HL-60 (cell line): ENCODE data around the gene DBP.
A peak's percentile ranks its signal among the peaks of the same experiment; 100 is the strongest.

ENCODE experiments used
- DNase-seq, 2 experiments: peaks; one replicate each; pipeline ENCODE4 v3.0.0-alpha.2; 2010 to 2020; ENCODE audit warnings: low read depth in 1 of 2, low spot score in 1 of 2
- H3K27ac ChIP-seq: fragments of 250-450 bp; sonication (Bioruptor Pico); replicated peaks from 2 replicates; pipeline ENCODE4 v1.5.1; 2020; ENCODE audit warnings: mild to moderate bottlenecking, moderate library complexity
- H3K27me3 ChIP-seq: fragments of 250-450 bp; sonication (Bioruptor Pico); 2 replicates; pipeline ENCODE4 v1.5.1; 2021; ENCODE audit warnings: mild to moderate bottlenecking, moderate library complexity; ENCODE audit not compliant: insufficient read depth, poor library complexity, severe bottlenecking
- H3K4me3 ChIP-seq: replicated peaks from 2 replicates; pipeline ENCODE4 v1.5.1; 2011; ENCODE audit warnings: mild to moderate bottlenecking, control low read depth, low read length; ENCODE audit not compliant: insufficient read depth
- GABPA ChIP-seq: IDR thresholded peaks from 2 replicates; pipeline ENCODE4 v1.6.1; 2012; ENCODE audit warnings: low read depth
- POLR2AphosphoS5 ChIP-seq: IDR thresholded peaks from 2 replicates; pipeline ENCODE4 v1.6.1; 2012; ENCODE audit warnings: low read depth
- SPI1 ChIP-seq: IDR thresholded peaks from 2 replicates; pipeline ENCODE4 v1.6.1; 2012; ENCODE audit warnings: low read depth, mild to moderate bottlenecking, borderline replicate concordance
- TF ChIP-seq, protein P1 (sequence below): IDR thresholded peaks from one replicate; pipeline ENCODE4 v1.5.1; 2011; ENCODE audit warnings: low read length, control low read depth, inconsistent platforms; ENCODE audit not compliant: insufficient read depth
- TF ChIP-seq, protein P2 (sequence below): IDR thresholded peaks from 2 replicates; pipeline ENCODE4 v1.6.1; 2012; ENCODE audit warnings: low read depth; ENCODE audit not compliant: insufficient replicate concordance

Gene DBP

DNA sequence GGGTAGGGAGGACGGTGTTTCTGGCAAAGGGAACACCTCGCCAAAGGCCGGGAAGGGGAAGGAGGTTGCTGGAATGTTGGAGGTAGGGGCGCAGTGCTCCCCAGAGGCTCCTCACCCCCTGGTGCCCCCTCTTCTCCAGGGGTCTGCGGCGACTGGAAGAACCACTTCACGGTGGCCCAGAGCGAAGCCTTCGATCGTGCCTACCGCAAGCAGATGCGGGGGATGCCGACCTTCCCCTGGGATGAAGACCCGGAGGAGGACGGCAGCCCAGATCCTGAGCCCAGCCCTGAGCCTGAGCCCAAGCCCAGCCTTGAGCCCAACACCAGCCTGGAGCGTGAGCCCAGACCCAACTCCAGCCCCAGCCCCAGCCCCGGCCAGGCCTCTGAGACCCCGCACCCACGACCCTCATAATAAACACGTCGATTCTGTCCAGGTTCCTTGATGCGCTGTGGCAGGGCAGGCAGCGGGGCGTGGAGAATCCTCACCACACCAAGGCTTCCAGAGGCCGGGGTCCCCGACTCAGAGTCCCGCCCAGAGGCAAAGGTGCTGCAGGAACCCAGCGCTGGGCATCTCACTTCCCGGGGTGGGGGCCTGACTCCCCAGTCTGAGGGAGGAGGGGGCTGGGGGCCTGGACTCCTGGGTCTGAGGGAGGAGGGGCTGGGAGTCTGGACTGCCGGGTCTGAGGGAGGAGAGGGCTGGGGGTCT lies 38.0 kb downstream of the DBP start:
- DNase-seq, result no peak
- Histone ChIP-seq H3K27ac (no peak overlapping the region), H3K27me3 (no peaks in the 10 kb centered on the region), H3K4me3 (no peak overlapping the region)
- TF ChIP-seq SPI1 (no peak), GABPA (no peak), POLR2AphosphoS5 (no peak)
- TF ChIP-seq, protein P1, sequence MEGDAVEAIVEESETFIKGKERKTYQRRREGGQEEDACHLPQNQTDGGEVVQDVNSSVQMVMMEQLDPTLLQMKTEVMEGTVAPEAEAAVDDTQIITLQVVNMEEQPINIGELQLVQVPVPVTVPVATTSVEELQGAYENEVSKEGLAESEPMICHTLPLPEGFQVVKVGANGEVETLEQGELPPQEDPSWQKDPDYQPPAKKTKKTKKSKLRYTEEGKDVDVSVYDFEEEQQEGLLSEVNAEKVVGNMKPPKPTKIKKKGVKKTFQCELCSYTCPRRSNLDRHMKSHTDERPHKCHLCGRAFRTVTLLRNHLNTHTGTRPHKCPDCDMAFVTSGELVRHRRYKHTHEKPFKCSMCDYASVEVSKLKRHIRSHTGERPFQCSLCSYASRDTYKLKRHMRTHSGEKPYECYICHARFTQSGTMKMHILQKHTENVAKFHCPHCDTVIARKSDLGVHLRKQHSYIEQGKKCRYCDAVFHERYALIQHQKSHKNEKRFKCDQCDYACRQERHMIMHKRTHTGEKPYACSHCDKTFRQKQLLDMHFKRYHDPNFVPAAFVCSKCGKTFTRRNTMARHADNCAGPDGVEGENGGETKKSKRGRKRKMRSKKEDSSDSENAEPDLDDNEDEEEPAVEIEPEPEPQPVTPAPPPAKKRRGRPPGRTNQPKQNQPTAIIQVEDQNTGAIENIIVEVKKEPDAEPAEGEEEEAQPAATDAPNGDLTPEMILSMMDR, result no peak
- TF ChIP-seq, protein P2, sequence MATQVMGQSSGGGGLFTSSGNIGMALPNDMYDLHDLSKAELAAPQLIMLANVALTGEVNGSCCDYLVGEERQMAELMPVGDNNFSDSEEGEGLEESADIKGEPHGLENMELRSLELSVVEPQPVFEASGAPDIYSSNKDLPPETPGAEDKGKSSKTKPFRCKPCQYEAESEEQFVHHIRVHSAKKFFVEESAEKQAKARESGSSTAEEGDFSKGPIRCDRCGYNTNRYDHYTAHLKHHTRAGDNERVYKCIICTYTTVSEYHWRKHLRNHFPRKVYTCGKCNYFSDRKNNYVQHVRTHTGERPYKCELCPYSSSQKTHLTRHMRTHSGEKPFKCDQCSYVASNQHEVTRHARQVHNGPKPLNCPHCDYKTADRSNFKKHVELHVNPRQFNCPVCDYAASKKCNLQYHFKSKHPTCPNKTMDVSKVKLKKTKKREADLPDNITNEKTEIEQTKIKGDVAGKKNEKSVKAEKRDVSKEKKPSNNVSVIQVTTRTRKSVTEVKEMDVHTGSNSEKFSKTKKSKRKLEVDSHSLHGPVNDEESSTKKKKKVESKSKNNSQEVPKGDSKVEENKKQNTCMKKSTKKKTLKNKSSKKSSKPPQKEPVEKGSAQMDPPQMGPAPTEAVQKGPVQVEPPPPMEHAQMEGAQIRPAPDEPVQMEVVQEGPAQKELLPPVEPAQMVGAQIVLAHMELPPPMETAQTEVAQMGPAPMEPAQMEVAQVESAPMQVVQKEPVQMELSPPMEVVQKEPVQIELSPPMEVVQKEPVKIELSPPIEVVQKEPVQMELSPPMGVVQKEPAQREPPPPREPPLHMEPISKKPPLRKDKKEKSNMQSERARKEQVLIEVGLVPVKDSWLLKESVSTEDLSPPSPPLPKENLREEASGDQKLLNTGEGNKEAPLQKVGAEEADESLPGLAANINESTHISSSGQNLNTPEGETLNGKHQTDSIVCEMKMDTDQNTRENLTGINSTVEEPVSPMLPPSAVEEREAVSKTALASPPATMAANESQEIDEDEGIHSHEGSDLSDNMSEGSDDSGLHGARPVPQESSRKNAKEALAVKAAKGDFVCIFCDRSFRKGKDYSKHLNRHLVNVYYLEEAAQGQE, result no peak

DNA sequence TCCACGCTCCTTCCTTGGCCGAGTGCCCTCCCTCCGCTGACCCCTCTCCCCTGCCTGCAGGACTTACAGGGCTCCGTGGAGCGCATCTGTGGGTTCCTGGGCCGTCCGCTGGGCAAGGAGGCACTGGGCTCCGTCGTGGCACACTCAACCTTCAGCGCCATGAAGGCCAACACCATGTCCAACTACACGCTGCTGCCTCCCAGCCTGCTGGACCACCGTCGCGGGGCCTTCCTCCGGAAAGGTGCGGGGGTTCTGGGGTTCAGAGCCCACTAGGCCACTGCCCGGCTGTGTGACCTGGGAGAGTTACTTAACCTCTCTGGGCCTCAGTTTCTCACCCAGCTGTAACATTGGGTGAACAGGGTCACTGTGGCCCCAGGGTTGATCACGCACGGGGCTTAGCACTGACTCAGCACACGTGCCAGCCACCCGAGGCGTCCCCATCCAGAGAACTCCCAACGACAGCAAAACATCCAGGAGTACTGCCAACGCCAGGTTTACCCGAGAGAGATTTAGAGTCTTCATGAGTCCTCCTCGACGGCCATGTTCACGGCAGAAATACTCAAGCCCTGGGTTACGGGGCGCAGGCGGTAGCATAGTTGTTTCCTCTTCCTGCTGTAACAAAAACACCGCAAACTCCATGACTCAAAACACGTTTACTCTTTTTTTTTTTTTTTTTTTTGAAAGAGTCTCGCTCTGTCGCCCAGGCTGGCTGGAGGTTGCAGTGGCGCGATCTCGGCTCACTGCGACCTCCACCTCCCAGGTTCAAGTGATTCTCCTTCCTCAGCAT lies 40.3 kb downstream of the DBP start:
- Histone ChIP-seq H3K4me3 (peak overlapping the region; percentile 17), H3K27ac (no peak overlapping the region), H3K27me3 (no peaks in the 10 kb centered on the region)
- DNase-seq, result no peak
- TF ChIP-seq GABPA, result no peak
- TF ChIP-seq, protein P2, result no peak
- no peak for TF ChIP-seq SPI1
- TF ChIP-seq POLR2AphosphoS5, result no peak
- TF ChIP-seq, protein P1, result no peak

DNA sequence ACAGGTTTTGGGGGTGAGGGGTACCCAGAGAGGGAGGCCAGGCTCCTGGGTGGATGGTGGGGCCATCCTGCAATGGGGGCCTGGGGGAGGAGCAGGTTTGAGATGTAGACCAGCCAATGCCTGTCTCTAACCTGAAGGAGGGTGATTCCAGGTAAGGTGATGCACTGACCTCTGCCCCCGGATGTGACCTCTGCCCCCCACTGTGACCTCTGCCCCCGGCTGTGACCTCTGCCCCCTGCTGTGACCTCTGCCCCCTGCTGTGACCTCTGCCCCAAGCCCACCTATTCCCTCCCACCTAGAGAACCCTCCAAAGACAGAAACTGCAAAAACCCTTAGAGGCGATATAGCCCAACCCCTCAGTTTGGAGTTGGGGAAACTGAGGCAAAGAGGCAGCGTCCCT lies 40.9 kb downstream of the DBP start:
- no peaks in the 10 kb centered on the region for H3K27me3 ChIP-seq
- H3K4me3 ChIP-seq, result no peak overlapping the region
- no peak overlapping the region for H3K27ac ChIP-seq
- TF ChIP-seq, protein P1, result no peak
- TF ChIP-seq GABPA (no peak), POLR2AphosphoS5 (no peak), SPI1 (no peak)
- TF ChIP-seq, protein P2, result no peak
- DNase-seq, result no peak
